GM10847 (cell line): ENCODE results near the gene ATXN3L.

Experiments used
- POLR2A ChIP-seq: IDR thresholded peaks from 2 replicates; pipeline ENCODE4 v1.6.1; 2011; ENCODE audit not compliant: insufficient read length; ENCODE audit errors: extremely low read depth

The ATXN3L gene

DNA sequence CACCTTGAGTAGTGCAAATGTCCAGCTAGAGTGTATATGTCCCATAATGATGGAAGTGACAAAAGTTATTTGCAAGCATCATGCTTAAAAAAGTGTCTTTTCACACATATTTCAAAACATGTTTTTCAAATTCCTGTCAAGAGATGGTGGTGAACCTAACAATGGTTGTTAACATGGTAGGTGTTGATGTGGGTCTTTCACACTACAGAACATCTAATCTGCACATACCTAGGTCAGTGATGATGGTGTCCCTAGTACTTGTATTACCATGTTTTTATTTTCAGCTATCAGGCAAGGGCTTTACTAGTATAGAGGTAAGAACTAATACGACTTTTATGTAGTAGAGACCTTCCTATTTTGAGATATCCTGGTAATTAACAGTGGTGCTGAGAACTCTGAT lies 3.4 kb upstream of the ATXN3L start:
- TF ChIP-seq POLR2A: no peak

DNA sequence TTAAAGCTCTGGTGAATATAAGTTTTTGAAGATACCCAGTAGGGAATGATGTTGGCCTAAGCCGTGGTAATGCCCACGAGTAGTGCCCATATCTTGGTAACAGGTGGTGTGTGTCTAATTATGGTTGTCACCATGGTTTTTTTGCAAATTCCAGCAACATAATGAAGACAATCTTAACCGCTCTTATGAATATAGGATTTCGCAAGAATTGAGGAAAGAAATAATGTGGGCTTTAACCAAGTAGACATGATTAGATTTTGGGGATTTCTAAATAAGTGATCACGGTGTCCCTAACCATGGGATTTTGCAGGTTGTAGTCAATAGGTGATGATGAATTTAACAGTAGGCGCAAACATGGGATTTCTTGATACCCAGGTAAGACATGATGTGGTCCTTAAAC lies 2.5 kb downstream of the ATXN3L start:
- no peak for TF ChIP-seq POLR2A

DNA sequence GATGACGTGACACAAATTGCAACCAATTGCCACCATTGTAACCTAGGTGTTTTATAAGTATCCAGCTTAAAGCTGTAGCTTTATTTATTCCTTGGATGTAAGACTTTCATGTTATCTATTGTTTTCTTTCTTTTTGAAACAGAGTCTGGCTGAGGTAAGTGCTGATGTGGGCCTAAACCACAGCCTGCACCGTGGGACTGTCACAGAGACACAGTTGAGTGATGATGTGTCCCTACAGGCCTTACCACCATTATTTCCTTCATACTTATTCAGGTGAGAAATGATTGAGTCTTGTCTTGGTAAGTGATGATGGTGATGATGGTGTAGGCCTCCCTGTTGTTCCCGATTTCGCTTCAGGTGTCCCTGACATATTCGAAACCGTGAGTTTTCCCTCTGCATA lies 8.3 kb downstream of the ATXN3L start:
- no peak for TF ChIP-seq POLR2A

DNA sequence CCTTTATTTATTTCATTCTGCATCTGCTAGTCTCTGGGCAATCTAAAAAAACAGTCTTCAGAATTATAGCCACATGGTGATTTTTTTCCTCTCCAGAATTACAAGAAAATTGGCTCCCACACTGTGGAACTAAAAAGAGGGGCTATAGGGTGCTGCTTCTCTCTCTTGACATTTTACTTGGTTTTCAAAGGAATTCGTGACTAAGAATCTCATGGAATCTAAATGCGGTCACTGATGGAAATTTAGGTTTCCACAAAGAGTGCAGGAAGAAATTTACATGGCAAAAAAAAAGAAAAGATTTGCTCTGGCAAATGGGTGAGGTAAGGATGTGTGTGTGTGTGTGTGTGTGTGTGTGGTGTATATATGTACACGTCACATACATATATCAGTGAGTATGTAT lies 10.2 kb downstream of the ATXN3L start:
- TF ChIP-seq POLR2A: no peak

DNA sequence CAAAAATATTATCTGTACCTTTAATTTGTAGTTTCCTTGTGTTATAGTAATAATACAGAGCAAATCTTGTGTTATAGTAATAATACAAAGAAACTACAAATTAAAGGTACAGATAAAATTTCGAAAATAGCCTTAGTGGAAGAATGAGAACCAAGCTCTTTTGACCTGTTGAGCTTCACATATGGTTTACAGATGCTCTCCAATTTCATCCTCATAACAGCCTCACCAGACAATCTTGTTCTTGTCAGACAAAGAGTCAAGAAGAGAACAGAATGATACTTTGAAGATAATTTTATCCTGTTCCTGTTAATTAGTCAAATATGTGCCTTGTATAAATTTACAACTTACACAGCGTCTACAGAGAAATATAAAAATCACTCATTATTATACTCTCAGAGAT lies 12.8 kb downstream of the ATXN3L start:
- no peak for TF ChIP-seq POLR2A

DNA sequence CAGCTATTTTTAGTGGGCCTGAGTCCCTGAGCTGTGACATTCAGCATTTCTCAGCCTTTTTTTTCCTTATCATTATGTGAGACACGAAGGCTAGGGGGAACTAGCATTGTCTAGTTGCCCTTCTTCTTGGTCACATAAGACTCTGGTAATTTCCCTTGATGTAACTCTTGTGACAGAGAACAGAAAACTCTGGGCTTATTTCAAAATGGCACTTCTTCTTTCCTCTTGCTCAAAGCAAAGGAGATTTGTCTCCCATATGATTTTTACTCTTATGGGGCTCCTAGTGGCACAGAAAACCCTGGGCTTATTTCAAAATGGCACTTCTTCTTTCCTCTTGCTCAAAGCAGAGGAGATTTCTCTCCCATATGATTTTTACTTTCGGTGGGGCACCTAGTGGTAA lies 14.7 kb downstream of the ATXN3L start:
- no peak for TF ChIP-seq POLR2A

DNA sequence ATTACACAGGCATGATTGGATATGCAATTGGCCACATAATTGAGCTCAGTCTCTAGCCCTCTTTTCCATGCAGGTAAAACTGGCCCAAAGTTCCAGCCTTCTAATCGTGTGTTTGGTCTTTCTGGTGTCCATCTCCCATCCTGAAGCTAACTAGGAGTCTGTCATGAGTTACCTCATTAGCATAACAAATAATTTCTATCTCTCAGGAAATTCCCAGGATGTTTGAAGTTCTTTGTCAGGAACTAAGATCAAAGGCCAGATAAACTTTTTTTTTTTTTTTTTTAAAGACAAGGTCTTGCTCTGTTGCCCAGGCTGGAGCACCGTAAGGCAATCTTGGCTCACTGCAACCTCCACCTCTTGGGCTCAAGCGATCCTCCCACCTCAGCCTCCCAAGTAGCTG lies 15.8 kb downstream of the ATXN3L start:
- no peak for TF ChIP-seq POLR2A

DNA sequence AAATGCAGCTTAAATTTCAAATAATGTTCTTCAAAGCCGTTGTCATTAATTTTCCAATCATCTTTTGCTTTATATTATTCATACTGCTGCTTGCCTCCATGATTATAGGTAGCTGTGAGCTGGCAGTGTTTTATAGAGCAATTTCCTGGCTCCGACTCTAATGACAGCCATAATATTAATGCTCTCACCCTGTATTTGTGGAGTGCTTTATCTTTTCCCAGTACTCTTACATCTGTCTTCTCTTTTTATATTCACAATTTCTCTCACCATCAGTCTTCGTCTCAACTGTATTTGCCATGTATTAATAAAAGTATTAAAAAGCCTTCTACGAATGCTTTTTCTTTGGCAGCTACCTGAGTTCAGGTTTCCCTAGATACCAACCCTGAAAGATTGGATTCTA lies 21.0 kb downstream of the ATXN3L start:
- no peak for TF ChIP-seq POLR2A

DNA sequence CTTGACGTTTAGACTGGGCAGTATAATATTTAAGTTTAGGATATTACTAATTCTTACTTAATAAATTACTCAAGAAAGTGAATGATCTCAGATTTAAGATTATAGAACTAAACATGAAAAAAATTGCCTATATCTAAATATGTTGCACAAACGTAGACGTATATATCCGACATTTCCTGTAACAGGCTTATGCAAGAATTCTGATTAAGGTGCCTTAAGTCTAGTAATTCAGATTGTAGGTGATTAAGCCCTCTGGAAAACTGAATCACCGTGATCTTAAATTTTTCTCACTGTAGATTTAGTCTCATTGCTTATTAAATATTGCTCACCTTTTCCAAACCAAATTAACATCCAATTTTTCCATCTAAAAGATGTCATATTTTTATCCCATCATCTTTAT lies 24.0 kb downstream of the ATXN3L start:
- no peak for TF ChIP-seq POLR2A

DNA sequence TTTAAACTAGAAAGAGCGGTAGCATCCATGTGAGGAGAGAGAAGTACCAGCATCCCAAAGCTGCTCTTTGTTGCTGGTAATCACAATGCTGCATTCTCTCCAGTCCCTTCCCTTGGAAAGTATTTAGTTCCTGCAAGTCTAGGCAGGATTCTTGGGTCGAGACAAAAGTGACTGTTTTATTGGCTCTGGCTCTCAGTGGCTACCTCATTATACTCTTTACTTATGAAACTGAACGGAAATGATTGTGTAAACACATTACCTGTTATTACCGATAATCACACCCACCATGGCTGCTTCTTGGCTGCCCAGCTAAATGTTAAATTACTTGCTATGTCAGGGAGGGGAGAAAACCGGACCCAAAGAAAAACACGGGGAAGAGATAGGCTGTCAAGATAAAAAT lies 26.2 kb downstream of the ATXN3L start:
- no peak for TF ChIP-seq POLR2A

DNA sequence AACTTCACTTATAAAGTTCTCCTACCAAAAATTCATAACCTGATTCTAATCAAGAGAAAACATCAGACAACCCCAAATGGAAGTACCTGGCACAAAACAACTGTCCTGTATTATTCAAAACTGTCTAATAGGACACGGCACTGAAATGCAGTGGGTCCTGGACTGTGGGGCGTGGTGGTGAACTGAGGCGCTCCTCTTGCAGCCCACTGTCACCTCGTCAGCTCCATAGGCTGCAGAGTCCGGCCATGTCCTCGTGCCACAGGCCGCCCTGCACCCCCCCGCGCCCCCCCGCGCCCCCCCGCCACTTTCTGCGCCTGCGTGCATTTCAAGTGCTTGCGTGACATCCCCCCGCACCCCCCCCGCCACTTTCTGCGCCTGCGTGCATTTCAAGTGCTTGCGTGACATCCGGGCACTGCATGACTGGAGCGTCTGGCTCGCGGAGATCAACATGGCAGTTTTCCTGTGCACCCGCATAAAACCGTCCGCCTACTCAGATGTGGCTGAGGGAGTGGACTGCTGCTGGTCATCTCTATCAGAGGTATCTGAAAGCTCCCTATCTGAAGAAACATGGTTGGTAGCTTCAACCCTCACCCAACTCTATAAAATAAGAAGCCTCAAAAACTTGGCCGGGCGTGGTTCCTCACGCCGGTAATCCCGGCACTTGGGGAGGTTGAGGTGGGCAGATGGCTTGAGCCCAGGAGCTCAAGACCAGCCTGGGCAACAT lies 28.8 kb downstream of the ATXN3L start:
- no peak for TF ChIP-seq POLR2A

DNA sequence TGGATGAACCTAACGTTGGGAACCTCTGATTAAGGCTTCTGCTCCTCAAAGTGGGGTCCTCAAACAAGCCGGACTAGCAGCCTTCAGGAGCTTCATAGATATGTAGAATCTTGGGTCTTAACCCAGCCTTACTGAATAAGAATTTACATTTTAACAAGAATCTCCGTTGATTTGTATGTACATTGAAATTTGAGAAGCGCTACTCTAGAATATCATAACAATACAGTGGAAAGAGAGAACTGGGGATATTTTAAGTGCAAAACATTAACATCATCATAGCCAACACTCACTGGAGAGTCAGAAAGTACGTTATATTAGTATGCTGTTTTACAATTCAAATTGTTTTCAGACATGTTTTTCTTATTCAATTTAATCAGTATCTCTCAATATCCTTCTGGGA lies 31.2 kb downstream of the ATXN3L start:
- no peak for TF ChIP-seq POLR2A

DNA sequence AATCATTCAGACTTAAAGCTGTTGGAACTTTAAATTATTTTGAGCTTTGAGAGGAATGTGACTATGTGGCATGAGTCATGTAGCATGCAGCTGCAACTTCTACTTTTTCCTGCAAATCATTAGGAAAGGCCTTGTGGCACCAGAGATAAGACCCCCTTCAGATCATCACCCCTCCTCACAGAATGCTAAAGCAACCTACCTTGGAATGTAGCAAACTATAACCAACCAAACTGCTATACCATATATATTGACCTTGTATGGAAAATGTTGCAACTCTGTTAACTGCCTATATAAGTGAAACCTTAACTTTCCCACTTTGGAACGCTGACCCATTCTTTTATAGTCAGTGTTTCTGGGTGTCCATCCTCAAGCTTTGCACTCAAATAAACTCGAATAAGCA lies 32.0 kb downstream of the ATXN3L start:
- no peak for TF ChIP-seq POLR2A

DNA sequence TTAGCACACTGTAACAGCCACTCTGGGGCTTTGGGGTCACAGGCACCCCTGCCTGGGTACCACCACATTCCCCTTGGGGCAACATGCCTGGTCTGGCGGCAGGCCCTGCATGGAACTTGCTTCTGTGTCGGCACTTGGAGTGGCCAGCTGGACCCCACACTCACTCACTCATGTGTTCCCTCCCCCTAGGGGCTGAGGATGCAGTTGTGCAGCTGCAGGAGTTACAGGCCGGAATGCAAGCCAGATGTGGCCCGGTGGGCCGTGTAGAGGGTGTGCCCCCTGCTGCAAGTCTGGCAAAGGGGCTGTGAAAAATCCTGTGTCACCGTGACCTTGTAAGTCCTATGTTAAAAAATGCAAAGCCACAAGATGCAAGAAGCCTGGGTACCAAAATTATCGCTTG lies 34.2 kb downstream of the ATXN3L start:
- TF ChIP-seq POLR2A: no peak

DNA sequence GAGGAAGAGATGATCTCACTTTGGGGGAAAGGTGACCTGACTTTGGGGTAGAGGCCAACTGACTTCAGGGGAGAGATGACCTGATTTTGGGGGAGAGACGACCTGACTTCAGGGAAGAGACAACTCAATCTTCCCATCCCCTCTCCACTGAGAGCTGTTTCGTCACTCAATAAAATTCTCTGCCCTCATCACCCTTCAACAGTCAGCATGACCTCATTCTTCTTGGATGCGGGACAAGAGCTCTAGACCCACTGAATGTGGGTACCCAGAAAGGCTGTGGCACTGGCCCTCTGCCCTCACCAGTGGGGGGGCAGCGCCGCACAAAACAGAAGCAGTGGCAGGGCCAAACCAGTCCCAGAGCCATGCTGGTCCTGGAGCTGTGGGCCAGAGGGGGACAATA lies 34.6 kb downstream of the ATXN3L start:
- TF ChIP-seq POLR2A: no peak

DNA sequence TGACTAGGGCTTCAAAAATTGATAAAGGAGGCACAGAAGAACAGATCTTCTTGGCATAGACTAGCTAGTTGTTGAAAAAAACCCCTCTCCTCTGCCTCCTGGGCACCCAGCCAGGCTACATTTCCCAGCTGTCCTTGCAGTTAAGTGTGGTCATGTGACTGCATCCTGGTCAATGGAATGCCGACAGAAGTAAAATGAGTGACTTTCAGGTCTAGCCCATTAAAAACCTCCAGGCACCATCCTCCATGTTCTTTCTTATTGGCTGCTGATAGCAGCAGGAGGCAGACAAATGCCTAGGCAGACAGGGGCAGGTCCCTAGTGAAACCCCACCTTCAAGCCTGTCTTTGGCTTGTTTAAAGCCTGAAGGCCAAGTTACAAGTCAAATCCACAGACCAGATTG lies 35.3 kb downstream of the ATXN3L start:
- TF ChIP-seq POLR2A: no peak

DNA sequence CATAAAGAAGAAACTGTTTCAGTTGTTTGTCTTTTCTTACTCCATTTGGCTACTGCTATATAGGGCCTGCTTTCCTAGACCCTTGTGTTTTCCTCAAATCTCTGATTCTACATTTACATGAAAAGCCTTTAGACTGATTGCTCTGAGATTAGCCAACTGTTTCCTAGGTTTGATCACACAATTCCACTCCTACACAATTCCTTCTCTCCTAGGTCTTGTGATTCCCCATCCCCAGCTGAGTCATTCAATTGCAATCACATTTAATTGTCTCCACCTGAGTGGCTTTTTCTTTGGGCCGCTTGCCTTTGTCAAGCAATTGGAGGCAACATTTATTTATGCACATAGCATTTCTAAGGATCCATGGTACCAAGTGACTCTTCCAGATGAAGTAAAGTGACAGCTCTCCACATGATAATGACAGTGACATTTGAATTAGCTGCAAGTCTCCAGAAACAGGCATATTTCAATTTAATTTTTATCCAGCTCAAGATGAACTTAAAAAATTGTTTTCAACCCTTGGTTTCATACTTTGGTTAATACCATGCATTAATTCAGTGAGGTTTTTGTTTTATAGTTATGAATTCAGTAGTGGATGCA lies 35.8 kb downstream of the ATXN3L start:
- no peak for TF ChIP-seq POLR2A
